HL-60 (cell line): ENCODE measurements around the gene STKLD1.

Experiments
- DNase-seq, 2 experiments: peaks; one replicate each; pipeline ENCODE4 v3.0.0-alpha.2; 2010 to 2020; ENCODE audit warnings: low read depth in 1 of 2, low spot score in 1 of 2
- H3K27ac ChIP-seq: fragments of 250-450 bp; sonication (Bioruptor Pico); replicated peaks from 2 replicates; pipeline ENCODE4 v1.5.1; 2020; ENCODE audit warnings: mild to moderate bottlenecking, moderate library complexity
- H3K27me3 ChIP-seq: fragments of 250-450 bp; sonication (Bioruptor Pico); 2 replicates; pipeline ENCODE4 v1.5.1; 2021; ENCODE audit warnings: mild to moderate bottlenecking, moderate library complexity; ENCODE audit not compliant: insufficient read depth, poor library complexity, severe bottlenecking
- H3K4me3 ChIP-seq: replicated peaks from 2 replicates; pipeline ENCODE4 v1.5.1; 2011; ENCODE audit warnings: mild to moderate bottlenecking, control low read depth, low read length; ENCODE audit not compliant: insufficient read depth
- GABPA ChIP-seq: IDR thresholded peaks from 2 replicates; pipeline ENCODE4 v1.6.1; 2012; ENCODE audit warnings: low read depth
- POLR2AphosphoS5 ChIP-seq: IDR thresholded peaks from 2 replicates; pipeline ENCODE4 v1.6.1; 2012; ENCODE audit warnings: low read depth
- SPI1 ChIP-seq: IDR thresholded peaks from 2 replicates; pipeline ENCODE4 v1.6.1; 2012; ENCODE audit warnings: low read depth, mild to moderate bottlenecking, borderline replicate concordance
- TF ChIP-seq, protein P1 (sequence below): IDR thresholded peaks from one replicate; pipeline ENCODE4 v1.5.1; 2011; ENCODE audit warnings: low read length, control low read depth, inconsistent platforms; ENCODE audit not compliant: insufficient read depth
- TF ChIP-seq, protein P2 (sequence below): IDR thresholded peaks from 2 replicates; pipeline ENCODE4 v1.6.1; 2012; ENCODE audit warnings: low read depth; ENCODE audit not compliant: insufficient replicate concordance

STKLD1 gene

DNA sequence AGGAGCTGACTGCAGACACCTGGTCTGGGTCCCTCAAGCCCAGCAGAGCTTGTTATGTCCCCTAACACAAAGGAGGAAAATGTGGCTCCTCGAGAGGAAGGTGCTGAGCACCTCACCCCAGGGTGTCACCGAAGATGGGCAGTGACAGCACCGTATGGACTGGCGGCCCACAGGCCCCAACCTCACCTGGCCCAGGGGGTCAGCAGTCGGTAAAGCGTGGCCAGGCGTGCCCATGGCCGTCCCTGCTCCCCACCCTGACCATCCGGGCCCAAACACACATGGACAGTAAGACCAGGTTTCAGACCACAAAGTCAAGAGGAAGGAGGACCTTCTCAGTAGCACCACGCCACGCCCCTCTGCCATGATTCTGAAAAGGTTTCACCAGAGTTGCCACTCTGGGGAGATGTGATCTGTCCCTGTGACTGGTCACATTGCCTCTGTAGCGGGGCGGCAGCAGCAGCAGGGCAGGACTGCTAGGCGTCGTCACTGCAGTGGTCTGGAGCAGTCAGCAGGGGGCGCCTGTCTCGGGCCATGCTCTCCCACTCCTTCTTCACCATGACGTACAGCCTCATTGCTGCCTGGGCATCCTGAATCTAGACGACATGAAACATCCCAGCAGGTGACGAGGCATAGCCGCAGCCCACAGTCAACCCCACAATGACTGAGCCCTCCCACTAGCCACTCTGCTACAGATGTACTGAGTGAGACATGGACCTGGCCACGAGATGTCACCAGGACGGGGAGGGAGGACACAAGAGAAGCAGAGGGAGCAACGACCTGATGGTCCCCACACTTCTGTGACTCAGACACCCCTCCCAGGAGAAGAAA, 30.5 kb downstream of the STKLD1 start:
- Histone ChIP-seq H3K27me3 (no peaks in the 10 kb centered on the region), H3K4me3 (no peak overlapping the region), H3K27ac (no peak overlapping the region)
- DNase-seq, result peak; percentile 58 to 80
- TF ChIP-seq, protein P1, sequence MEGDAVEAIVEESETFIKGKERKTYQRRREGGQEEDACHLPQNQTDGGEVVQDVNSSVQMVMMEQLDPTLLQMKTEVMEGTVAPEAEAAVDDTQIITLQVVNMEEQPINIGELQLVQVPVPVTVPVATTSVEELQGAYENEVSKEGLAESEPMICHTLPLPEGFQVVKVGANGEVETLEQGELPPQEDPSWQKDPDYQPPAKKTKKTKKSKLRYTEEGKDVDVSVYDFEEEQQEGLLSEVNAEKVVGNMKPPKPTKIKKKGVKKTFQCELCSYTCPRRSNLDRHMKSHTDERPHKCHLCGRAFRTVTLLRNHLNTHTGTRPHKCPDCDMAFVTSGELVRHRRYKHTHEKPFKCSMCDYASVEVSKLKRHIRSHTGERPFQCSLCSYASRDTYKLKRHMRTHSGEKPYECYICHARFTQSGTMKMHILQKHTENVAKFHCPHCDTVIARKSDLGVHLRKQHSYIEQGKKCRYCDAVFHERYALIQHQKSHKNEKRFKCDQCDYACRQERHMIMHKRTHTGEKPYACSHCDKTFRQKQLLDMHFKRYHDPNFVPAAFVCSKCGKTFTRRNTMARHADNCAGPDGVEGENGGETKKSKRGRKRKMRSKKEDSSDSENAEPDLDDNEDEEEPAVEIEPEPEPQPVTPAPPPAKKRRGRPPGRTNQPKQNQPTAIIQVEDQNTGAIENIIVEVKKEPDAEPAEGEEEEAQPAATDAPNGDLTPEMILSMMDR, result peak; percentile 93
- TF ChIP-seq GABPA (no peak), POLR2AphosphoS5 (0 out of 2 replicates have a peak, but pooled peaks have one; percentile 35)

DNA sequence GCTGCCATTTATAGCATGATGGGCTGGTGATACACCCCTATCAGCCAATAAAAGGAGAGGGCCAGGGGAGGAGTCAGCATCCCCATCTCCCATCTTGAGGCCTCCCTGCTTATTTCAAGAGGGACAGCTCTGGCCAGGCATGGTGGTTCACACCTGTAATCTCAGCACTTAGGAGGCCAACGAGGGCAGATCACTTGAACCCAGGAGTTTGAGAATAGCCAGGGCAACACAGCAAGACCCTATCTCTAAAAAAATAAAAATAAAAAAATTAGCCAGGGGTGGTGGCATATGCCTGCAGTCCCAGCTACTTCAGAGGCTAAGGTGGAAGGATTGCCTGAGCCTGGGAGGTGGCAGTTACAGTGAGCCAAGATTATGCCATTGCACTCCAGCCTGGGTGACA, 31.9 kb downstream of the STKLD1 start:
- DNase-seq, result no peak
- Histone ChIP-seq H3K4me3 (no peak overlapping the region), H3K27ac (no peak overlapping the region), H3K27me3 (no peaks in the 10 kb centered on the region)
- TF ChIP-seq, protein P2, sequence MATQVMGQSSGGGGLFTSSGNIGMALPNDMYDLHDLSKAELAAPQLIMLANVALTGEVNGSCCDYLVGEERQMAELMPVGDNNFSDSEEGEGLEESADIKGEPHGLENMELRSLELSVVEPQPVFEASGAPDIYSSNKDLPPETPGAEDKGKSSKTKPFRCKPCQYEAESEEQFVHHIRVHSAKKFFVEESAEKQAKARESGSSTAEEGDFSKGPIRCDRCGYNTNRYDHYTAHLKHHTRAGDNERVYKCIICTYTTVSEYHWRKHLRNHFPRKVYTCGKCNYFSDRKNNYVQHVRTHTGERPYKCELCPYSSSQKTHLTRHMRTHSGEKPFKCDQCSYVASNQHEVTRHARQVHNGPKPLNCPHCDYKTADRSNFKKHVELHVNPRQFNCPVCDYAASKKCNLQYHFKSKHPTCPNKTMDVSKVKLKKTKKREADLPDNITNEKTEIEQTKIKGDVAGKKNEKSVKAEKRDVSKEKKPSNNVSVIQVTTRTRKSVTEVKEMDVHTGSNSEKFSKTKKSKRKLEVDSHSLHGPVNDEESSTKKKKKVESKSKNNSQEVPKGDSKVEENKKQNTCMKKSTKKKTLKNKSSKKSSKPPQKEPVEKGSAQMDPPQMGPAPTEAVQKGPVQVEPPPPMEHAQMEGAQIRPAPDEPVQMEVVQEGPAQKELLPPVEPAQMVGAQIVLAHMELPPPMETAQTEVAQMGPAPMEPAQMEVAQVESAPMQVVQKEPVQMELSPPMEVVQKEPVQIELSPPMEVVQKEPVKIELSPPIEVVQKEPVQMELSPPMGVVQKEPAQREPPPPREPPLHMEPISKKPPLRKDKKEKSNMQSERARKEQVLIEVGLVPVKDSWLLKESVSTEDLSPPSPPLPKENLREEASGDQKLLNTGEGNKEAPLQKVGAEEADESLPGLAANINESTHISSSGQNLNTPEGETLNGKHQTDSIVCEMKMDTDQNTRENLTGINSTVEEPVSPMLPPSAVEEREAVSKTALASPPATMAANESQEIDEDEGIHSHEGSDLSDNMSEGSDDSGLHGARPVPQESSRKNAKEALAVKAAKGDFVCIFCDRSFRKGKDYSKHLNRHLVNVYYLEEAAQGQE, result no peak
- TF ChIP-seq SPI1, result no peak
- TF ChIP-seq, protein P1, result no peak
- TF ChIP-seq POLR2AphosphoS5, result no peak
- no peak for TF ChIP-seq GABPA

DNA sequence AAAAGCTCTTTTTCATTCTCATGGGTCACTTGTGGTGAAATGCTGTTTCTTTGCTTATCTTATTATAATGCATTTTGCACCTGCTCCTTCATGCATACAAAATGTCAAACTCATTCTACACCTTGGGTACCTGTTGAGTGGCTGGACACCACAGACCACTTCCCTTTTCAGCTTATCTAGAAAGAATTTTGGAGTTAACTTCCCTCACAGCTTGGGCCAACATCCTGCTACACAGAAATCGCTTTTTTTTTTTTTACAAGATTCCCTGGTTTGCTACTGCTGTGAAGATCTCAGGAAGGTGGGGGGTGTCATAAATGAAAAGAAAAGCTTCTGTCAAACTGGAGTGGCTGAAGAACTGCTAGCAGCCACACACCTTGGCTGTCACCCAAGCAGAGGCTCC, 39.0 kb downstream of the STKLD1 start:
- Histone ChIP-seq H3K4me3 (no peak overlapping the region), H3K27ac (no peak overlapping the region), H3K27me3 (no peaks in the 10 kb centered on the region)
- no peak for TF ChIP-seq POLR2AphosphoS5
- peak; percentile 39; the same call in 1 of the 2 replicates for TF ChIP-seq SPI1
- no peak for TF ChIP-seq GABPA
- TF ChIP-seq, protein P1, result no peak
- no peak for DNase-seq

DNA sequence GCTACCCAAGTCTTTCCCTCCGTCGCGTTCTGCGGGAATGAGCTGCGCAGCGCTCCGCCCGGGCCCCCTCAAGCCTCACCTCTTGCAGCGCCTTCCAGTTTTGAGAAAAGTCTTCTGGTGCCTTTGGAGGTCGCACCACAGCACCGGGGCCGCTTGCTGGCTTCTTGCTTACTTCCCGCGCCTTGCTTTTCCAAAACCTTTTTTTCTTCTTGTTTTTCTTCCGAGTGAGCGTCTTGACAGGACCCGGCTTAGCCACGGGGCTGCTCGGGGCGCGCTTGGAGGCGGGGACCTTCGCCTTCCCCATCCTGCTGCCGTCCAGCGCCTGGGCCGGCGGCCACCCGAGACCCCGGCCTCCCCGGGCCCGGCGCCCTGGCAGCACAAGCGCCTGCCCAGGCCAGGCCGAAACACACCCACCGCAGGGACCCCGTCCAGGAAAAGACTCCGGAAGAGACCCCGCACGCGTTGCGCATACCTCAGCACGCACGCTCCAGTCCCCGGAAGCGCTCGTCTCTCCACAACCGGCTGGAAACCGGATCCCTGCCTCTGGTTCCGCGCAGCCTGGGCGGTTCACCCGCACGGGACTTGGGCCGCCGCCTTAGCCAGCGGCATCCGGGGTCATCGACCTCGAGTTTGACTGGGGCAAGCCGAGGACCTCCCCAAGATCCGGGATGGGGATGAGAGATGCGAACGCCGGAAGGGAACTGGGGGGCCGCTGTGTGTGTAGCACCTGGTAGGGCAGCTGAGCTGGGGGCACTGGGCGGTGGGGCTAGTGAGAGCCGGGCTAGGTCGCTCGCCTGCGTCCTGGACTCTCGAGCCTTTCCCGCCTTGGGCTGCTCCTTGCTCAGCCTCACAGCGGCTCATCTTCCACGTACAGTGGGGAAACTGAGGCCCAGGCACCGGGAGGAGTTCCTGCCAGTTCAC, 41.6 kb downstream of the STKLD1 start, which contains the start of gene REXO4:
Gene REXO4 (minus strand): TSS at position 470 of the 921 bp plus-strand sequence. CDS start 166 bp downstream, at position 304.
- H3K4me3 ChIP-seq, result peak within 1 kb of the TSS; percentile 86
- TF ChIP-seq, protein P1, result no peak
- TF ChIP-seq, protein P2, result peak; percentile 65
- TF ChIP-seq SPI1 (no peak), POLR2AphosphoS5 (peak; percentile 77; the same call in 1 of the 2 replicates), GABPA (peak; percentile 98)
- no peaks in the 10 kb centered on the region for H3K27me3 ChIP-seq
- DNase-seq, result peak; percentile 89 to 92
- peak within 1 kb of the TSS; percentile 78 for H3K27ac ChIP-seq
